ENCODE measurements around the gene THEMIS. TPM values are rescaled to one million over a fixed set of nuclear protein-coding genes. Genes with fewer than 3 reads are reported as not detected.

The THEMIS gene
- total RNA-seq, 2 donors from 2014 or later, result 3.8 to 44.2 TPM

- no peaks in the 10 kb centered on the region for H3K9me3 Mint-ChIP-seq
- H3K27ac Mint-ChIP-seq, result no peak overlapping the region
- ATAC-seq (peak in 1 of 2 donors; percentile 20), DNase-seq (ENCODE audit: low spot score) (no peak)
- H3K4me3 Mint-ChIP-seq, result no peak overlapping the region
- no peaks in the 10 kb centered on the region for H3K36me3 Mint-ChIP-seq
- H3K27me3 Mint-ChIP-seq, result peaks cover 0 to 2% of the 10 kb centered on the region in 2 donors
- no peaks in the 10 kb centered on the region for H3K4me1 Mint-ChIP-seq (ENCODE audit: low read depth in 2 of 2)
Observed at GRCh38 chr6:127748290-127748689, 152.6 kb downstream of the THEMIS start.

- no peak for DNase-seq (ENCODE audit: low spot score)
- Mint-ChIP-seq H3K27ac (no peak overlapping the region), H3K36me3 (no peaks in the 10 kb centered on the region), H3K9me3 (no peaks in the 10 kb centered on the region), H3K27me3 (peaks cover 0 to 7% of the 10 kb centered on the region in 2 donors), H3K4me3 (no peak overlapping the region), H3K4me1 (ENCODE audit: low read depth in 2 of 2) (no peaks in the 10 kb centered on the region)
- no peak for ATAC-seq
Observed at GRCh38 chr6:127738423-127738822, 162.4 kb downstream of the THEMIS start.

GRCh38 chr6:127737768-127738167 lies 163.1 kb downstream of the THEMIS start:
- DNase-seq (ENCODE audit: low spot score), result no peak

GRCh38 chr6:127737009-127737486 lies 163.8 kb downstream of the THEMIS start:
- peak in 1 of 2 donors; percentile 69 for ATAC-seq
- H3K4me3 Mint-ChIP-seq, result no peak overlapping the region
- H3K36me3 Mint-ChIP-seq, result no peaks in the 10 kb centered on the region
- DNase-seq (ENCODE audit: low spot score), result no peak
- no peaks in the 10 kb centered on the region for H3K9me3 Mint-ChIP-seq
- H3K4me1 Mint-ChIP-seq (ENCODE audit: low read depth in 2 of 2), result no peaks in the 10 kb centered on the region
- peaks cover 0 to 5% of the 10 kb centered on the region in 2 donors for H3K27me3 Mint-ChIP-seq
- no peak overlapping the region for H3K27ac Mint-ChIP-seq

More at GRCh38 chr6:127737768-127738167, 163.1 kb downstream of the THEMIS start:
- Mint-ChIP-seq H3K4me1 (ENCODE audit: low read depth in 2 of 2) (no peaks in the 10 kb centered on the region), H3K27me3 (peaks cover 0 to 7% of the 10 kb centered on the region in 2 donors), H3K36me3 (no peaks in the 10 kb centered on the region), H3K4me3 (no peak overlapping the region), H3K27ac (no peak overlapping the region), H3K9me3 (no peaks in the 10 kb centered on the region)
- no peak for ATAC-seq

- H3K4me1 Mint-ChIP-seq (ENCODE audit: low read depth in 2 of 2), result no peaks in the 10 kb centered on the region
- ATAC-seq (no peak), DNase-seq (ENCODE audit: low spot score) (no peak)
- no peaks in the 10 kb centered on the region for H3K36me3 Mint-ChIP-seq
- no peak overlapping the region for H3K4me3 Mint-ChIP-seq
- H3K9me3 Mint-ChIP-seq, result no peaks in the 10 kb centered on the region
- peaks cover 0 to 3% of the 10 kb centered on the region in 2 donors for H3K27me3 Mint-ChIP-seq
- no peak overlapping the region for H3K27ac Mint-ChIP-seq
Observed at GRCh38 chr6:127732927-127733326, 167.9 kb downstream of the THEMIS start.

GRCh38 chr6:127727260-127727953 lies 173.5 kb downstream of the THEMIS start:
- ATAC-seq (no peak), DNase-seq (ENCODE audit: low spot score) (no peak)
- H3K4me1 Mint-ChIP-seq (ENCODE audit: low read depth in 2 of 2), result no peaks in the 10 kb centered on the region
- H3K4me3 Mint-ChIP-seq, result no peak overlapping the region
- no peak overlapping the region for H3K27ac Mint-ChIP-seq
- no peaks in the 10 kb centered on the region for H3K36me3 Mint-ChIP-seq
- peaks cover 6 to 8% of the 10 kb centered on the region in 2 donors for H3K27me3 Mint-ChIP-seq
- no peaks in the 10 kb centered on the region for H3K9me3 Mint-ChIP-seq

GRCh38 chr6:127725821-127726220 lies 175.0 kb downstream of the THEMIS start:
- ATAC-seq (no peak), DNase-seq (ENCODE audit: low spot score) (no peak)
- Mint-ChIP-seq H3K4me1 (ENCODE audit: low read depth in 2 of 2) (no peaks in the 10 kb centered on the region), H3K36me3 (no peaks in the 10 kb centered on the region), H3K27ac (no peak overlapping the region), H3K9me3 (no peaks in the 10 kb centered on the region), H3K4me3 (no peak overlapping the region), H3K27me3 (peaks cover 6 to 8% of the 10 kb centered on the region in 2 donors)

- Mint-ChIP-seq H3K27ac (no peak overlapping the region), H3K27me3 (peaks cover 5 to 6% of the 10 kb centered on the region in 2 donors), H3K36me3 (no peaks in the 10 kb centered on the region), H3K9me3 (no peaks in the 10 kb centered on the region), H3K4me1 (ENCODE audit: low read depth in 2 of 2) (no peaks in the 10 kb centered on the region), H3K4me3 (no peak overlapping the region)
- DNase-seq (ENCODE audit: low spot score) (no peak), ATAC-seq (no peak)
Observed at GRCh38 chr6:127718694-127719093, 182.2 kb downstream of the THEMIS start.

- Mint-ChIP-seq H3K36me3 (no peaks in the 10 kb centered on the region), H3K4me3 (no peak overlapping the region), H3K9me3 (no peaks in the 10 kb centered on the region), H3K27me3 (no peaks in the 10 kb centered on the region), H3K27ac (no peak overlapping the region), H3K4me1 (ENCODE audit: low read depth in 2 of 2) (no peaks in the 10 kb centered on the region)
- ATAC-seq (no peak), DNase-seq (ENCODE audit: low spot score) (no peak)
Observed at GRCh38 chr6:127717384-127717783, 183.5 kb downstream of the THEMIS start.

- Mint-ChIP-seq H3K27ac (no peak overlapping the region), H3K36me3 (no peaks in the 10 kb centered on the region), H3K4me1 (ENCODE audit: low read depth in 2 of 2) (no peaks in the 10 kb centered on the region), H3K4me3 (no peak overlapping the region), H3K9me3 (no peaks in the 10 kb centered on the region), H3K27me3 (no peaks in the 10 kb centered on the region)
- DNase-seq (ENCODE audit: low spot score) (no peak), ATAC-seq (no peak)
Observed at GRCh38 chr6:127716465-127716864, 184.4 kb downstream of the THEMIS start.

- no peak for DNase-seq (ENCODE audit: low spot score)
- H3K4me3 Mint-ChIP-seq, result no peak overlapping the region
- H3K4me1 Mint-ChIP-seq (ENCODE audit: low read depth in 2 of 2), result no peaks in the 10 kb centered on the region
- peaks cover 3% of the 10 kb centered on the region for H3K9me3 Mint-ChIP-seq
- no peaks in the 10 kb centered on the region for H3K27me3 Mint-ChIP-seq
- H3K27ac Mint-ChIP-seq, result no peak overlapping the region
- no peaks in the 10 kb centered on the region for H3K36me3 Mint-ChIP-seq
- no peak for ATAC-seq
Observed at GRCh38 chr6:127710668-127711067, 190.2 kb downstream of the THEMIS start.

GRCh38 chr6:127706216-127706615 lies 194.6 kb downstream of the THEMIS start:
- Mint-ChIP-seq H3K4me3 (no peak overlapping the region), H3K4me1 (ENCODE audit: low read depth in 2 of 2) (no peaks in the 10 kb centered on the region), H3K27ac (no peak overlapping the region), H3K27me3 (no peaks in the 10 kb centered on the region), H3K36me3 (no peaks in the 10 kb centered on the region), H3K9me3 (peaks cover 8% of the 10 kb centered on the region)
- ATAC-seq (no peak), DNase-seq (ENCODE audit: low spot score) (no peak)

- H3K4me3 Mint-ChIP-seq, result no peak overlapping the region
- DNase-seq (ENCODE audit: low spot score) (no peak), ATAC-seq (no peak)
- no peaks in the 10 kb centered on the region for H3K27me3 Mint-ChIP-seq
- no peaks in the 10 kb centered on the region for H3K4me1 Mint-ChIP-seq (ENCODE audit: low read depth in 2 of 2)
- peaks cover 10% of the 10 kb centered on the region for H3K36me3 Mint-ChIP-seq
- H3K9me3 Mint-ChIP-seq, result peaks cover 8% of the 10 kb centered on the region
- H3K27ac Mint-ChIP-seq, result no peak overlapping the region
Observed at GRCh38 chr6:127695108-127695507, 205.8 kb downstream of the THEMIS start.

- H3K4me3 Mint-ChIP-seq, result no peak overlapping the region
Observed at GRCh38 chr6:127691146-127691545, 209.7 kb downstream of the THEMIS start.

GRCh38 chr6:127690588-127690987 lies 210.3 kb downstream of the THEMIS start:
- H3K4me1 Mint-ChIP-seq (ENCODE audit: low read depth in 2 of 2), result no peaks in the 10 kb centered on the region
- H3K9me3 Mint-ChIP-seq, result peaks cover 12% of the 10 kb centered on the region
- H3K27ac Mint-ChIP-seq, result no peak overlapping the region
- DNase-seq (ENCODE audit: low spot score), result no peak
- no peaks in the 10 kb centered on the region for H3K36me3 Mint-ChIP-seq
- H3K4me3 Mint-ChIP-seq, result no peak overlapping the region
- no peak for ATAC-seq
- H3K27me3 Mint-ChIP-seq, result no peaks in the 10 kb centered on the region

More at GRCh38 chr6:127691146-127691545, 209.7 kb downstream of the THEMIS start:
- Mint-ChIP-seq H3K27ac (no peak overlapping the region), H3K27me3 (no peaks in the 10 kb centered on the region), H3K36me3 (no peaks in the 10 kb centered on the region), H3K4me1 (ENCODE audit: low read depth in 2 of 2) (no peaks in the 10 kb centered on the region), H3K9me3 (peaks cover 12% of the 10 kb centered on the region)
- no peak for DNase-seq (ENCODE audit: low spot score)
- no peak for ATAC-seq
